Caco-2 (cell line): Measurements from ENCODE around the gene NRXN2. TPM values are rescaled to one million over a fixed set of nuclear protein-coding genes. Genes with fewer than 3 reads are reported as not detected.

ENCODE experiments used
- BruUV-seq: library from RNA; stranded (reverse); fragments of 400-500 nt; replicated peaks from 2 replicates; lab custom pipeline; 2021; lab: Mats Ljungman, UMichigan
- CTCF ChIA-PET: fragments of 300-600 bp; sonication (Branson Sonifier 250); formaldehyde crosslinking; loops from one replicate; lab custom pipeline; 2022; ENCODE audit warnings: antibody characterized with exemption; lab: Charles Lee
- POLR2A ChIA-PET: fragments of 300-600 bp; sonication (Branson Sonifier 250); formaldehyde crosslinking; loops from one replicate; lab custom pipeline; 2022; ENCODE audit warnings: antibody characterized with exemption; lab: Charles Lee
- DNase-seq, 2 experiments: peaks; one replicate each; pipeline versions ENCODE4 v3.0.0 to v3.0.0-alpha.2; 2020 to 2022
- H3K27me3 ChIP-seq: replicated peaks from 2 replicates; pipeline ENCODE4 v1.6.0; 2011; ENCODE audit warnings: low read length; ENCODE audit not compliant: control insufficient read depth, insufficient read depth
- H3K36me3 ChIP-seq: 2 replicates; pipeline ENCODE4 v1.5.1; 2011; ENCODE audit warnings: low read length; ENCODE audit not compliant: control insufficient read depth, insufficient read depth
- H3K4me1 ChIP-seq: fragments of 250-450 bp; sonication (Bioruptor Pico); 2 replicates; pipeline ENCODE4 v1.5.1; 2020; ENCODE audit warnings: mild to moderate bottlenecking
- H3K4me3 ChIP-seq: 2 replicates; pipeline ENCODE4 v1.5.1; 2011; ENCODE audit warnings: low read depth, mild to moderate bottlenecking, control low read depth, low read length
- H3K9me3 ChIP-seq: fragments of 250-450 bp; sonication (Bioruptor Pico); 2 replicates; pipeline ENCODE4 v1.5.1; 2020; ENCODE audit warnings: mild to moderate bottlenecking, moderate library complexity
- H3K27ac Mint-ChIP-seq: one replicate; pipeline ENCODE4 v1.8.0; 2022; ENCODE audit warnings: mixed read lengths; ENCODE audit not compliant: unreplicated experiment
- H3K27me3 Mint-ChIP-seq: one replicate; pipeline ENCODE4 v1.8.0; 2022; ENCODE audit warnings: mixed read lengths; ENCODE audit not compliant: insufficient read depth, unreplicated experiment
- H3K36me3 Mint-ChIP-seq: one replicate; pipeline ENCODE4 v1.8.0; 2022; ENCODE audit warnings: mild to moderate bottlenecking, mixed read lengths; ENCODE audit not compliant: insufficient read depth, unreplicated experiment
- H3K4me1 Mint-ChIP-seq: one replicate; pipeline ENCODE4 v1.8.0; 2022; ENCODE audit warnings: low read depth, mixed read lengths; ENCODE audit not compliant: unreplicated experiment
- H3K4me3 Mint-ChIP-seq: one replicate; pipeline ENCODE4 v1.8.0; 2022; ENCODE audit warnings: mild to moderate bottlenecking, moderate library complexity, mixed read lengths; ENCODE audit not compliant: unreplicated experiment
- H3K9me3 Mint-ChIP-seq: one replicate; pipeline ENCODE4 v1.8.0; 2022; ENCODE audit warnings: mixed read lengths; ENCODE audit not compliant: unreplicated experiment
- intact Hi-C: fragments of 100-400 bp; cut with micrococcal nuclease; formaldehyde crosslinking; loops from one replicate; pipeline ENCODE4 v1.10.0; 2022; ENCODE audit not compliant: unreplicated experiment
- total RNA-seq: library from RNA; stranded (reverse); gene quantifications from 2 replicates; pipeline ENCODE4 v1.2.3, GENCODE V29; 2022
- TF ChIP-seq, protein P1 (sequence below), 2 experiments: fragments of 200-600 bp in 1 of 2; IDR thresholded peaks; 1 replicate in 1 of 2; 2 replicates in 1 of 2; pipeline versions ENCODE4 v1.5.1 to v1.8.0; 2011 to 2022; ENCODE audit warnings: antibody characterized with exemption in 1 of 2, control low read depth in 1 of 2, inconsistent platforms in 1 of 2, low read depth in 1 of 2, low read length in 1 of 2, mild to moderate bottlenecking in 1 of 2, moderate library complexity in 1 of 2; ENCODE audit not compliant: insufficient read depth in 1 of 2, severe bottlenecking in 1 of 2, unreplicated experiment in 1 of 2

NRXN2 gene
- total RNA-seq, 1 experiment from 2014 or later = 7.6 TPM

GRCh38 chr11:64628596-64628995 is 94.4 kb downstream of the NRXN2 start:
- TF ChIP-seq, protein P1, sequence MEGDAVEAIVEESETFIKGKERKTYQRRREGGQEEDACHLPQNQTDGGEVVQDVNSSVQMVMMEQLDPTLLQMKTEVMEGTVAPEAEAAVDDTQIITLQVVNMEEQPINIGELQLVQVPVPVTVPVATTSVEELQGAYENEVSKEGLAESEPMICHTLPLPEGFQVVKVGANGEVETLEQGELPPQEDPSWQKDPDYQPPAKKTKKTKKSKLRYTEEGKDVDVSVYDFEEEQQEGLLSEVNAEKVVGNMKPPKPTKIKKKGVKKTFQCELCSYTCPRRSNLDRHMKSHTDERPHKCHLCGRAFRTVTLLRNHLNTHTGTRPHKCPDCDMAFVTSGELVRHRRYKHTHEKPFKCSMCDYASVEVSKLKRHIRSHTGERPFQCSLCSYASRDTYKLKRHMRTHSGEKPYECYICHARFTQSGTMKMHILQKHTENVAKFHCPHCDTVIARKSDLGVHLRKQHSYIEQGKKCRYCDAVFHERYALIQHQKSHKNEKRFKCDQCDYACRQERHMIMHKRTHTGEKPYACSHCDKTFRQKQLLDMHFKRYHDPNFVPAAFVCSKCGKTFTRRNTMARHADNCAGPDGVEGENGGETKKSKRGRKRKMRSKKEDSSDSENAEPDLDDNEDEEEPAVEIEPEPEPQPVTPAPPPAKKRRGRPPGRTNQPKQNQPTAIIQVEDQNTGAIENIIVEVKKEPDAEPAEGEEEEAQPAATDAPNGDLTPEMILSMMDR (IDR thresholded peaks at IDR 0.05; ENCODE audit: insufficient read depth in 1 of 2, low read depth in 1 of 2, low read length in 1 of 2, severe bottlenecking in 1 of 2, unreplicated experiment in 1 of 2) = no peak
- DNase-seq = no peak
- Histone ChIP-seq H3K36me3 (no peaks in the 10 kb centered on the region), H3K27me3 (no peaks in the 10 kb centered on the region), H3K9me3 (no peaks in the 10 kb centered on the region), H3K4me1 (0 out of 2 replicates have a peak, but pooled peaks cover 7% of the 10 kb centered on the region), H3K4me3 (no peak overlapping the region)
- ChIA-PET CTCF (interaction anchor here (0.6 to 1.1 kb wide), 2 partner anchors 76 to 1586 kb away, joined by 3 read pairs; no protein-coding TSS in a partner anchor), POLR2A (no interaction called here)
- Mint-ChIP-seq H3K4me1 (peaks cover 6% of the 10 kb centered on the region), H3K4me3 (no peak overlapping the region), H3K27ac (no peak overlapping the region), H3K36me3 (no peaks in the 10 kb centered on the region), H3K9me3 (no peaks in the 10 kb centered on the region), H3K27me3 (no peaks in the 10 kb centered on the region)
- BruUV-seq = no TSS peak
- intact Hi-C loops = no loop called here

DNA sequence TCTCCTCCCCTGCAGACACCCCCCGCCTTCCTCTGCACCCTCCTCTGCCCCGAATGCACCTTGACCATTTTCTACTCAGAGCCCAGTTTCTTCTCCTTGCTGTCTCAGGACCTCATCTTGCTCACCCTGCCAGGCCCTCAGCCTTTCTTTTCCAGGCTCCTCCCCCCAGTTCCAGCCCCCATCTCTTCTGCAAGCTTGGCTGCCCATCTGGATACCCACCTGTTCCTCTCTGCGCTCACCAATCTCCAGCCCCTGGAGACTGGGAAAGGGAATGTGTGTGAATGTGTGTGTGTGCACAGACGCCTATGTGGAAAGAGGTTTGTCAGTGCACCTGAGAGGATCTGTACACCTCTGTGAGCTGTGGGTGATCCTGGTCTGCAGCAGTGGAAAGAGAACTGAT is 95.6 kb downstream of the NRXN2 start:
- Histone ChIP-seq H3K27me3 (no peaks in the 10 kb centered on the region), H3K4me1 (0 out of 2 replicates have a peak, but pooled peaks cover 7% of the 10 kb centered on the region), H3K9me3 (no peaks in the 10 kb centered on the region), H3K4me3 (no peak overlapping the region), H3K36me3 (no peaks in the 10 kb centered on the region)
- H3K27ac Mint-ChIP-seq = no peak overlapping the region
- H3K27me3 Mint-ChIP-seq = no peaks in the 10 kb centered on the region
- no TSS peak for BruUV-seq
- TF ChIP-seq, protein P1 (IDR thresholded peaks at IDR 0.05; ENCODE audit: insufficient read depth in 1 of 2, low read depth in 1 of 2, low read length in 1 of 2, severe bottlenecking in 1 of 2, unreplicated experiment in 1 of 2) = no peak
- H3K4me1 Mint-ChIP-seq = peaks cover 6% of the 10 kb centered on the region
- ChIA-PET CTCF (no interaction called here), POLR2A (no interaction called here)
- H3K9me3 Mint-ChIP-seq = no peaks in the 10 kb centered on the region
- intact Hi-C loops = no loop called here
- no peak overlapping the region for H3K4me3 Mint-ChIP-seq
- H3K36me3 Mint-ChIP-seq = no peaks in the 10 kb centered on the region
- DNase-seq = no peak

GRCh38 chr11:64626637-64627036 is 96.4 kb downstream of the NRXN2 start:
- H3K4me1 ChIP-seq = 0 out of 2 replicates have a peak, but pooled peaks cover 7% of the 10 kb centered on the region
- no peaks in the 10 kb centered on the region for H3K36me3 ChIP-seq
- H3K9me3 ChIP-seq = no peaks in the 10 kb centered on the region
- H3K27me3 Mint-ChIP-seq = no peaks in the 10 kb centered on the region
- peaks cover 6% of the 10 kb centered on the region for H3K4me1 Mint-ChIP-seq
- H3K4me3 Mint-ChIP-seq = no peak overlapping the region
- ChIA-PET CTCF (interaction anchor here (0.5 kb wide), 1 partner anchor 872 kb away, joined by 3 read pairs; no protein-coding TSS in a partner anchor), POLR2A (no interaction called here)
- no peak for DNase-seq
- H3K4me3 ChIP-seq = no peak overlapping the region
- no peaks in the 10 kb centered on the region for H3K9me3 Mint-ChIP-seq
- no TSS peak for BruUV-seq
- H3K36me3 Mint-ChIP-seq = no peaks in the 10 kb centered on the region
- TF ChIP-seq, protein P1 (IDR thresholded peaks at IDR 0.05; ENCODE audit: insufficient read depth in 1 of 2, low read depth in 1 of 2, low read length in 1 of 2, severe bottlenecking in 1 of 2, unreplicated experiment in 1 of 2) = no peak
- intact Hi-C loops = no loop called here
- H3K27me3 ChIP-seq = no peaks in the 10 kb centered on the region
- no peak overlapping the region for H3K27ac Mint-ChIP-seq
